Activated naive CD8-positive, alpha-beta T cell (primary cell): ENCODE measurements around the gene HOXB8.

Experiments used
- H3K27ac Mint-ChIP-seq: one replicate; pipeline ENCODE4 v1.8.0; 2021; ENCODE audit warnings: mixed read lengths
- H3K27me3 Mint-ChIP-seq: one replicate; pipeline ENCODE4 v1.8.0; 2021; ENCODE audit warnings: mixed read lengths
- H3K36me3 Mint-ChIP-seq: one replicate; pipeline ENCODE4 v1.8.0; 2021; ENCODE audit warnings: mixed read lengths
- H3K4me1 Mint-ChIP-seq: one replicate; pipeline ENCODE4 v1.8.0; 2021; ENCODE audit warnings: low read depth, mixed read lengths
- H3K4me3 Mint-ChIP-seq: one replicate; pipeline ENCODE4 v1.8.0; 2021; ENCODE audit warnings: mild to moderate bottlenecking, mixed read lengths
- H3K9me3 Mint-ChIP-seq: one replicate; pipeline ENCODE4 v1.8.0; 2021; ENCODE audit warnings: low read depth, mixed read lengths

Gene HOXB8

GRCh38 chr17:48592057-48592514, 23.0 kb downstream of the HOXB8 start:
- no peak overlapping the region for H3K27ac Mint-ChIP-seq
- no peaks in the 10 kb centered on the region for H3K36me3 Mint-ChIP-seq
- H3K27me3 Mint-ChIP-seq, result peaks cover 52% of the 10 kb centered on the region
- H3K9me3 Mint-ChIP-seq, result no peaks in the 10 kb centered on the region
- peaks cover 31% of the 10 kb centered on the region for H3K4me1 Mint-ChIP-seq
- no peak overlapping the region for H3K4me3 Mint-ChIP-seq

- H3K4me1 Mint-ChIP-seq, result peaks cover 27% of the 10 kb centered on the region
- H3K9me3 Mint-ChIP-seq, result no peaks in the 10 kb centered on the region
- H3K36me3 Mint-ChIP-seq, result no peaks in the 10 kb centered on the region
- peak overlapping the region; percentile 23 for H3K27ac Mint-ChIP-seq
- peaks cover 51% of the 10 kb centered on the region for H3K27me3 Mint-ChIP-seq
- no peak overlapping the region for H3K4me3 Mint-ChIP-seq
These were observed 23.6 kb downstream of the HOXB8 start for GRCh38 chr17:48591255-48592056.

- peaks cover 51% of the 10 kb centered on the region for H3K27me3 Mint-ChIP-seq
- no peaks in the 10 kb centered on the region for H3K9me3 Mint-ChIP-seq
- peaks cover 32% of the 10 kb centered on the region for H3K4me1 Mint-ChIP-seq
- no peak overlapping the region for H3K27ac Mint-ChIP-seq
- H3K4me3 Mint-ChIP-seq, result no peak overlapping the region
- H3K36me3 Mint-ChIP-seq, result no peaks in the 10 kb centered on the region
These were observed 24.4 kb downstream of the HOXB8 start for GRCh38 chr17:48590607-48591161.

- Mint-ChIP-seq H3K27me3 (peaks cover 52% of the 10 kb centered on the region), H3K9me3 (no peaks in the 10 kb centered on the region), H3K4me3 (no peak within 1 kb of the TSS), H3K36me3 (no peaks in the 10 kb centered on the region), H3K27ac (no peak within 1 kb of the TSS), H3K4me1 (peaks cover 39% of the 10 kb centered on the region)
These were observed 25.1 kb downstream of the HOXB8 start, which contains the start of gene HOXB3 for GRCh38 chr17:48589831-48590606. HOXB3 (minus strand) TSS chr17:48590241; CDS start chr17:48552474, 37,767 bp downstream.

- Mint-ChIP-seq H3K4me3 (no peak overlapping the region), H3K27me3 (peaks cover 56% of the 10 kb centered on the region), H3K4me1 (peaks cover 42% of the 10 kb centered on the region)
These were observed 25.8 kb downstream of the HOXB8 start for GRCh38 chr17:48589060-48589830.

GRCh38 chr17:48588528-48588927, 26.6 kb downstream of the HOXB8 start:
- H3K4me1 Mint-ChIP-seq, result peaks cover 36% of the 10 kb centered on the region
- no peaks in the 10 kb centered on the region for H3K36me3 Mint-ChIP-seq
- no peak overlapping the region for H3K4me3 Mint-ChIP-seq
- H3K27ac Mint-ChIP-seq, result no peak overlapping the region
- no peaks in the 10 kb centered on the region for H3K9me3 Mint-ChIP-seq
- peaks cover 59% of the 10 kb centered on the region for H3K27me3 Mint-ChIP-seq

More at GRCh38 chr17:48589060-48589830, 25.8 kb downstream of the HOXB8 start:
- no peak overlapping the region for H3K27ac Mint-ChIP-seq
- no peaks in the 10 kb centered on the region for H3K9me3 Mint-ChIP-seq
- no peaks in the 10 kb centered on the region for H3K36me3 Mint-ChIP-seq

- Mint-ChIP-seq H3K27me3 (peaks cover 62% of the 10 kb centered on the region), H3K36me3 (no peaks in the 10 kb centered on the region), H3K4me1 (peaks cover 31% of the 10 kb centered on the region), H3K27ac (no peak overlapping the region), H3K4me3 (no peak overlapping the region), H3K9me3 (no peaks in the 10 kb centered on the region)
These were observed 27.0 kb downstream of the HOXB8 start for GRCh38 chr17:48588074-48588415.

- Mint-ChIP-seq H3K36me3 (no peaks in the 10 kb centered on the region), H3K27me3 (peaks cover 63% of the 10 kb centered on the region), H3K27ac (no peak overlapping the region), H3K4me3 (no peak overlapping the region), H3K4me1 (peaks cover 28% of the 10 kb centered on the region), H3K9me3 (no peaks in the 10 kb centered on the region)
These were observed 27.6 kb downstream of the HOXB8 start for GRCh38 chr17:48587276-48588073.

GRCh38 chr17:48586355-48587258, 28.5 kb downstream of the HOXB8 start:
- no peaks in the 10 kb centered on the region for H3K36me3 Mint-ChIP-seq
- H3K4me1 Mint-ChIP-seq, result peaks cover 32% of the 10 kb centered on the region
- H3K27ac Mint-ChIP-seq, result no peak overlapping the region
- no peaks in the 10 kb centered on the region for H3K9me3 Mint-ChIP-seq
- peak overlapping the region; percentile 94 for H3K4me3 Mint-ChIP-seq
- H3K27me3 Mint-ChIP-seq, result peaks cover 65% of the 10 kb centered on the region

- peaks cover 47% of the 10 kb centered on the region for H3K4me1 Mint-ChIP-seq
- H3K27me3 Mint-ChIP-seq, result peaks cover 69% of the 10 kb centered on the region
- no peaks in the 10 kb centered on the region for H3K9me3 Mint-ChIP-seq
- H3K36me3 Mint-ChIP-seq, result no peaks in the 10 kb centered on the region
- peak overlapping the region; percentile 41 for H3K4me3 Mint-ChIP-seq
- H3K27ac Mint-ChIP-seq, result no peak overlapping the region
These were observed 30.8 kb downstream of the HOXB8 start for GRCh38 chr17:48584223-48584741.

GRCh38 chr17:48583708-48584222, 31.3 kb downstream of the HOXB8 start:
- no peaks in the 10 kb centered on the region for H3K9me3 Mint-ChIP-seq
- no peaks in the 10 kb centered on the region for H3K36me3 Mint-ChIP-seq
- peaks cover 72% of the 10 kb centered on the region for H3K27me3 Mint-ChIP-seq
- no peak overlapping the region for H3K27ac Mint-ChIP-seq
- H3K4me3 Mint-ChIP-seq, result peak overlapping the region; percentile 41
- peaks cover 51% of the 10 kb centered on the region for H3K4me1 Mint-ChIP-seq

GRCh38 chr17:48582750-48583069, 32.4 kb downstream of the HOXB8 start:
- H3K27ac Mint-ChIP-seq, result no peak overlapping the region
- H3K9me3 Mint-ChIP-seq, result no peaks in the 10 kb centered on the region
- H3K4me3 Mint-ChIP-seq, result peak overlapping the region; percentile 75
- no peaks in the 10 kb centered on the region for H3K36me3 Mint-ChIP-seq
- peaks cover 56% of the 10 kb centered on the region for H3K4me1 Mint-ChIP-seq
- H3K27me3 Mint-ChIP-seq, result peaks cover 67% of the 10 kb centered on the region
